SU-DHL-6 (cell line): ENCODE results near the gene CYSTM1.

Experiments used
- CTCF ChIP-seq: fragments of 200-600 bp; sonication (generic); IDR thresholded peaks from one replicate; pipeline ENCODE4 v1.5.1; 2017; ENCODE audit warnings: antibody characterized with exemption, mild to moderate bottlenecking, low read length, moderate library complexity; ENCODE audit not compliant: insufficient read depth, poor library complexity, severe bottlenecking
- EZH2phosphoT487 ChIP-seq: fragments of 200-600 bp; sonication (generic), shearing (Covaris generic); conservative IDR thresholded peaks from 2 replicates; pipeline ENCODE4 v1.6.1; 2018; ENCODE audit warnings: mild to moderate bottlenecking, antibody characterized with exemption, low read length, moderate library complexity, mixed read lengths

DNA sequence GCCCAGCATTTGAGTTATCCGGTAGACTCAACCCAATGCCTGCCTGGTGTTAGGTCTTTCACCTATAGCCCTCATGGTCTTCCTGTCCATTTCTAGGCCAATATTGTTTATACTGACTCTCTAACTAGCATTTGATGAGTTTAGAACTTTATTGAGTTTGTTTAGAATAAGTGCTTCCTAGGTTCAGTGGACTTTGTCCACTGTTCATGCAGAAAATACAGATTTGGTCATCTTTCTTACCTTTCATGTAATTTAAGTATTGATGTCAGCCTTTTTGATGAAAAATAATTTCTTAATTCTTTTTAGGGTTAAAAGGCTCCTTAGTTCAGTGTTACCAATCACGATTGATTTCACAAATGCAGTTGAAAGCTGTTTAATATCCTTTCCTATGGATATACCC is 22.0 kb downstream of the CYSTM1 start:
- TF ChIP-seq CTCF (no peak), EZH2phosphoT487 (no peak)
